Keratinocyte (primary cell): Measurements from ENCODE around the gene ACAD9. TPM values are rescaled to one million over a fixed set of nuclear protein-coding genes. Genes with fewer than 3 reads are reported as not detected.

Experiments
- DNase-seq: peaks from one replicate; pipeline ENCODE4 v3.0.0-alpha.2; 2011; ENCODE audit warnings: low read depth, missing footprints, low spot score
- FAIRE-seq: peaks from 2 replicates; lab custom pipeline; 2011; peaks lifted over from hg19 to GRCh38; lab: Jason Lieb, UNC
- H2AFZ ChIP-seq: 2 replicates; pipeline ENCODE4 v1.6.0; 2012; ENCODE audit warnings: low read length, control low read depth, inconsistent platforms; ENCODE audit not compliant: control insufficient read depth
- H3K27ac ChIP-seq: 2 replicates; pipeline ENCODE4 v1.5.1; 2011; ENCODE audit warnings: low read length; ENCODE audit not compliant: control insufficient read depth, insufficient read depth
- H3K27me3 ChIP-seq: 3 replicates; pipeline ENCODE4 v1.6.0; 2011; ENCODE audit warnings: low read length; ENCODE audit not compliant: control insufficient read depth, insufficient read depth; ENCODE audit errors: extremely low read depth
- H3K36me3 ChIP-seq, 2 experiments: 2 replicates in 1 of 2; 3 replicates in 1 of 2; pipeline ENCODE4 v1.5.1; 2011; ENCODE audit warnings: low read length in 2 of 2, mild to moderate bottlenecking in 1 of 2; ENCODE audit not compliant: control insufficient read depth in 2 of 2, insufficient read depth in 2 of 2; ENCODE audit errors: extremely low read depth in 1 of 2
- H3K4me1 ChIP-seq: 3 replicates; pipeline ENCODE4 v1.5.1; 2011; ENCODE audit warnings: low read length; ENCODE audit not compliant: control insufficient read depth, insufficient read depth; ENCODE audit errors: extremely low read depth
- H3K4me2 ChIP-seq: 3 replicates; pipeline ENCODE4 v1.6.0; 2011; ENCODE audit warnings: low read depth, low read length; ENCODE audit not compliant: control insufficient read depth, insufficient read depth; ENCODE audit errors: extremely low read depth
- H3K4me3 ChIP-seq, 3 experiments: fragments of 200-600 bp in 1 of 3; sonication (generic) in 1 of 3; 2 replicates in 2 of 3; 3 replicates in 1 of 3; pipeline ENCODE4 v1.5.1; 2011 to 2016; ENCODE audit warnings: low read length in 3 of 3, mild to moderate bottlenecking in 3 of 3, control low read depth in 2 of 3, inconsistent platforms in 1 of 3, low read depth in 1 of 3, mixed read lengths in 1 of 3, mixed run types in 1 of 3, moderate library complexity in 1 of 3; ENCODE audit not compliant: control insufficient read depth in 2 of 3, insufficient read depth in 2 of 3; ENCODE audit errors: extremely low read depth in 1 of 3
- H3K79me2 ChIP-seq: 2 replicates; pipeline ENCODE4 v1.6.0; 2012; ENCODE audit warnings: low read length; ENCODE audit not compliant: control insufficient read depth, insufficient read depth
- H3K9ac ChIP-seq: 3 replicates; pipeline ENCODE4 v1.6.0; 2011; ENCODE audit warnings: low read length; ENCODE audit not compliant: control insufficient read depth, insufficient read depth; ENCODE audit errors: extremely low read depth
- H3K9me1 ChIP-seq: 3 replicates; pipeline ENCODE4 v1.6.0; 2011; ENCODE audit warnings: low read length; ENCODE audit not compliant: control insufficient read depth, insufficient read depth; ENCODE audit errors: extremely low read depth
- H3K9me3 ChIP-seq: 2 replicates; pipeline ENCODE4 v1.5.1; 2012; ENCODE audit warnings: low read depth, low read length; ENCODE audit not compliant: control insufficient read depth
- H4K20me1 ChIP-seq: 3 replicates; pipeline ENCODE4 v1.6.0; 2011; ENCODE audit warnings: low read length; ENCODE audit not compliant: control insufficient read depth, insufficient read depth; ENCODE audit errors: extremely low read depth
- EZH2 ChIP-seq: IDR thresholded peaks from one replicate; pipeline ENCODE4 v1.6.1; 2012; ENCODE audit warnings: inconsistent platforms, mild to moderate bottlenecking, low read length, moderate library complexity
- dilution Hi-C: fragments of 300-500 bp; cut with MboI; formaldehyde crosslinking; loops from one replicate; pipeline ENCODE4 v1.7.0; 2020; ENCODE audit warnings: low sequenced_read_pairs; ENCODE audit not compliant: extremely low pct_ligation_motif_present
- polyA plus RNA-seq, 5 experiments: library from polyadenylated mRNA; depleted of rRNA in 3 of 5; stranded (reverse) in 3 of 5; stranded (forward) in 1 of 5; unstranded in 1 of 5; fragments of >200 nt; gene quantifications; 1 replicate in 1 of 5; 2 replicates in 3 of 5; 3 replicates in 1 of 5; pipeline versions ENCODE4 v1.2.1 to v1.2.3, GENCODE V29; 2011 to 2012; ENCODE audit warnings: missing spikeins in 2 of 5, low read depth in 1 of 5, low replicate concordance in 1 of 5
- TF ChIP-seq, protein P1 (sequence below), 3 experiments: IDR thresholded peaks in 1 of 3; conservative IDR thresholded peaks in 1 of 3; optimal IDR thresholded peaks in 1 of 3; 2 replicates in 2 of 3; 3 replicates in 1 of 3; pipeline versions ENCODE3 to v1.5.1; 2011; ENCODE audit warnings: low read length in 3 of 3, mild to moderate bottlenecking in 3 of 3, moderate library complexity in 2 of 3, control low read depth in 1 of 3, inconsistent platforms in 1 of 3; ENCODE audit not compliant: insufficient read depth in 2 of 3; ENCODE audit errors: extremely low read depth in 1 of 3

Gene ACAD9
- polyA plus RNA-seq, 1 donor (not counting 4 experiments of a cell fraction or from before 2014, with no cell fraction given), result 36.6 TPM

GRCh38 chr3:128858167-128858566, 21.3 kb upstream of the ACAD9 start:
- Histone ChIP-seq H3K4me1 (no peaks in the 10 kb centered on the region), H3K9ac (no peak overlapping the region), H3K4me3 (no peak overlapping the region), H3K9me1 (no peaks in the 10 kb centered on the region), H3K27me3 (no peaks in the 10 kb centered on the region), H3K79me2 (no peaks in the 10 kb centered on the region), H2AFZ (no peak overlapping the region), H3K9me3 (peaks cover 17% of the 10 kb centered on the region), H3K27ac (no peak overlapping the region), H4K20me1 (no peaks in the 10 kb centered on the region), H3K36me3 (no peaks in the 10 kb centered on the region), H3K4me2 (no peak overlapping the region)
- no peak for FAIRE-seq
- TF ChIP-seq EZH2, result no peak
- TF ChIP-seq, protein P1, sequence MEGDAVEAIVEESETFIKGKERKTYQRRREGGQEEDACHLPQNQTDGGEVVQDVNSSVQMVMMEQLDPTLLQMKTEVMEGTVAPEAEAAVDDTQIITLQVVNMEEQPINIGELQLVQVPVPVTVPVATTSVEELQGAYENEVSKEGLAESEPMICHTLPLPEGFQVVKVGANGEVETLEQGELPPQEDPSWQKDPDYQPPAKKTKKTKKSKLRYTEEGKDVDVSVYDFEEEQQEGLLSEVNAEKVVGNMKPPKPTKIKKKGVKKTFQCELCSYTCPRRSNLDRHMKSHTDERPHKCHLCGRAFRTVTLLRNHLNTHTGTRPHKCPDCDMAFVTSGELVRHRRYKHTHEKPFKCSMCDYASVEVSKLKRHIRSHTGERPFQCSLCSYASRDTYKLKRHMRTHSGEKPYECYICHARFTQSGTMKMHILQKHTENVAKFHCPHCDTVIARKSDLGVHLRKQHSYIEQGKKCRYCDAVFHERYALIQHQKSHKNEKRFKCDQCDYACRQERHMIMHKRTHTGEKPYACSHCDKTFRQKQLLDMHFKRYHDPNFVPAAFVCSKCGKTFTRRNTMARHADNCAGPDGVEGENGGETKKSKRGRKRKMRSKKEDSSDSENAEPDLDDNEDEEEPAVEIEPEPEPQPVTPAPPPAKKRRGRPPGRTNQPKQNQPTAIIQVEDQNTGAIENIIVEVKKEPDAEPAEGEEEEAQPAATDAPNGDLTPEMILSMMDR (optimal IDR thresholded peaks at IDR 0.05 in 1 of 3, IDR thresholded peaks at IDR 0.05 in 1 of 3, conservative IDR thresholded peaks at IDR 0.05 in 1 of 3; ENCODE audit: extremely low read depth in 1 of 3, insufficient read depth in 2 of 3, low read length in 3 of 3), result no peak
- DNase-seq, result no peak
- dilution Hi-C loops, result no loop called here

DNA sequence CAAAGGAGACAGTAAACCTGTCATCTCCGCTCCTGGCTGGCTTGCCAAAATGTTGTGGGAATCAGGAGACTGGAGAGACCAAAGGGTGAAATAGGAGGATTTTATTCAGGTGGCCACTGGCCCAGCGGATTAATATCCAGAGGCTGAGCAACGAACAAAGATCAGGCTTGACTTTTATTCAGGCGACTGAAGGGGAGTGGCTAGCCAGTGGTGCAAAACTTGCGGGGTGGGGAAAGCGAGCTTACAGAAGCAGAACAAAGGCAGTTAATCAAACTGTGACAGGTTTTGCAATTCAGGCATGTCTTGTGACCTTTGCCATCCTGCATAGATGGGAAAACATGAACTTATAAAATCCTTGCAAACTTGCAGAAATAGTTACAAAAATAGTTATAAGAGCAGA, 19.8 kb upstream of the ACAD9 start:
- Histone ChIP-seq H3K79me2 (no peaks in the 10 kb centered on the region), H3K4me1 (no peaks in the 10 kb centered on the region), H2AFZ (no peak overlapping the region), H3K27ac (no peak overlapping the region), H3K27me3 (no peaks in the 10 kb centered on the region), H3K36me3 (no peaks in the 10 kb centered on the region), H4K20me1 (no peaks in the 10 kb centered on the region), H3K9ac (no peak overlapping the region), H3K4me3 (no peak overlapping the region), H3K4me2 (no peak overlapping the region), H3K9me1 (no peaks in the 10 kb centered on the region), H3K9me3 (peaks cover 15% of the 10 kb centered on the region)
- no peak for DNase-seq
- TF ChIP-seq EZH2, result no peak
- TF ChIP-seq, protein P1 (optimal IDR thresholded peaks at IDR 0.05 in 1 of 3, IDR thresholded peaks at IDR 0.05 in 1 of 3, conservative IDR thresholded peaks at IDR 0.05 in 1 of 3; ENCODE audit: extremely low read depth in 1 of 3, insufficient read depth in 2 of 3, low read length in 3 of 3), result no peak
- no peak for FAIRE-seq
- dilution Hi-C loops, result no loop called here
